IPS-15b (cell line): ENCODE measurements around the gene FAS.

ENCODE experiments used
- H3K27me3 ChIP-seq: one replicate; pipeline ENCODE4 v1.6.1; 2013; ENCODE audit warnings: low read length; ENCODE audit not compliant: control insufficient read depth, insufficient read depth
- H3K36me3 ChIP-seq: one replicate; pipeline ENCODE4 v1.6.1; 2013; ENCODE audit warnings: low read length; ENCODE audit not compliant: control insufficient read depth, insufficient read depth
- H3K4me1 ChIP-seq: one replicate; pipeline ENCODE4 v1.6.1; 2013; ENCODE audit warnings: mild to moderate bottlenecking, low read length; ENCODE audit not compliant: control insufficient read depth, insufficient read depth
- H3K4me3 ChIP-seq: one replicate; pipeline ENCODE4 v1.5.1; 2013; ENCODE audit warnings: low read depth, low read length
- H3K9ac ChIP-seq: one replicate; pipeline ENCODE4 v1.6.1; 2013; ENCODE audit warnings: low read depth, mild to moderate bottlenecking, low read length
- H3K9me3 ChIP-seq: one replicate; pipeline ENCODE4 v1.6.1; 2013; ENCODE audit warnings: mild to moderate bottlenecking, low read length; ENCODE audit not compliant: control insufficient read depth, insufficient read depth

FAS gene

DNA sequence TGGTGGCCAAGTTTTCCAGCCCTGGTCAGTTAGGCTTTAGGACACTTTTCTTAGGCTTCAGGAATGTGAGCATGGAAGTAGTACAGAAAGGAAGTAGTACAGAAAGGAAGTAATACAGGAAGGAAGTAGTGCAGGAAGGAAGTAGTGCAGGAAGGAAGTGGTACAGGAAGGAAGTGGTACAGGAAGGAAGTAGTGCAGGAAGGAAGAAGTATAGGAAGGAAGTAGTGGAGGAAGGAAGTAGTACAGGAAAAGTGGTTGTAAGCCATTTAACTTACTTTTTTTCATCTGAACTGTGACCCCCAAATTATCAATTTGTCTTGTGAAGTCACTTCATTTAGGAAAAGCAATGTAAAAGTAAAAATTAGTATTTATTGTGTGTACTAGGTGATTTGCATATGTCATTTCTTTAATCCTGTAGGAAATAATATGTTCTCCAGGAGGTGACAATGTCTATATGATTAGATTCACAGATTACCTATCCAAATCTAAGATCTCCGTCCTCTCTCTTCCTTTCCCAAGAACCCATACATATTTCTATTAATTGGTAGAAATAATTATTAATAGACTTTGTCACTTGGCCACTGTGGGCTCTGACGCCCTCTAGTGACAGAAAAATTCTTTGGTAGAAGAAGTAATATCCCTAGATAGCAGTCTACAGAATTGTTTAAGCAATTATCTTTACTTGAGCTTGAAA lies 3.9 kb upstream of the FAS start:
- Histone ChIP-seq H3K9me3 (no peaks in the 10 kb centered on the region), H3K27me3 (peaks cover 20% of the 10 kb centered on the region), H3K36me3 (no peaks in the 10 kb centered on the region), H3K4me3 (no peak overlapping the region), H3K9ac (no peak overlapping the region), H3K4me1 (no peaks in the 10 kb centered on the region)

- no peaks in the 10 kb centered on the region for H3K36me3 ChIP-seq
- H3K27me3 ChIP-seq = peaks cover 20% of the 10 kb centered on the region
- no peak overlapping the region for H3K4me3 ChIP-seq
- H3K4me1 ChIP-seq = no peaks in the 10 kb centered on the region
- H3K9ac ChIP-seq = no peak overlapping the region
- H3K9me3 ChIP-seq = no peaks in the 10 kb centered on the region
Observed at GRCh38 chr10:88987243-88987725, 3.3 kb upstream of the FAS start.

- H3K27me3 ChIP-seq = peaks cover 20% of the 10 kb centered on the region
- no peaks in the 10 kb centered on the region for H3K9me3 ChIP-seq
- no peaks in the 10 kb centered on the region for H3K36me3 ChIP-seq
- no peak overlapping the region for H3K9ac ChIP-seq
- no peaks in the 10 kb centered on the region for H3K4me1 ChIP-seq
- no peak overlapping the region for H3K4me3 ChIP-seq
Observed at GRCh38 chr10:88987840-88988239, 2.8 kb upstream of the FAS start.

DNA sequence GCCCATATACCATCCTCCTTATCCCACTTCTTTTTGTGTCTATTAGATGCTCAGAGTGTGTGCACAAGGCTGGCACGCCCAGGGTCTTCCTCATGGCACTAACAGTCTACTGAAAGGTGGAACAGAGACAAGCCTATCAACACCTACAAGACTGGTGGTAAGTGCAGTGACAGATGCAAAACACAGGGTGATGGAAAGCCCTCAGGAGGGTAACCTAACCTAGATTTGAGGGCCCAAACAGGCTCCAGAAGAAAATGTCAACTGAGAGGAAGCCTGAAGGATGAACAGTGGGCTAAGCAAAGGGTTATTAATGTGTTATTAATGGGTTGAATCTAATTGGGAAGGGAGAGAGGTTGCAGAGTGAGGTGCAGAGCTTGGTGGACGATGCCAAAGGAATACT lies 1.2 kb upstream of the FAS start:
- Histone ChIP-seq H3K9ac (no peak overlapping the region), H3K4me1 (peaks cover 7% of the 10 kb centered on the region), H3K9me3 (no peaks in the 10 kb centered on the region), H3K4me3 (no peak overlapping the region), H3K27me3 (peaks cover 20% of the 10 kb centered on the region), H3K36me3 (no peaks in the 10 kb centered on the region)

GRCh38 chr10:88989824-88990383 lies 694 bp upstream of the FAS start:
- peak overlapping the region; percentile 82 for H3K4me3 ChIP-seq
- H3K36me3 ChIP-seq = no peaks in the 10 kb centered on the region
- H3K9me3 ChIP-seq = no peaks in the 10 kb centered on the region
- H3K27me3 ChIP-seq = peaks cover 20% of the 10 kb centered on the region
- peak overlapping the region; percentile 77 for H3K9ac ChIP-seq
- peaks cover 7% of the 10 kb centered on the region for H3K4me1 ChIP-seq

DNA sequence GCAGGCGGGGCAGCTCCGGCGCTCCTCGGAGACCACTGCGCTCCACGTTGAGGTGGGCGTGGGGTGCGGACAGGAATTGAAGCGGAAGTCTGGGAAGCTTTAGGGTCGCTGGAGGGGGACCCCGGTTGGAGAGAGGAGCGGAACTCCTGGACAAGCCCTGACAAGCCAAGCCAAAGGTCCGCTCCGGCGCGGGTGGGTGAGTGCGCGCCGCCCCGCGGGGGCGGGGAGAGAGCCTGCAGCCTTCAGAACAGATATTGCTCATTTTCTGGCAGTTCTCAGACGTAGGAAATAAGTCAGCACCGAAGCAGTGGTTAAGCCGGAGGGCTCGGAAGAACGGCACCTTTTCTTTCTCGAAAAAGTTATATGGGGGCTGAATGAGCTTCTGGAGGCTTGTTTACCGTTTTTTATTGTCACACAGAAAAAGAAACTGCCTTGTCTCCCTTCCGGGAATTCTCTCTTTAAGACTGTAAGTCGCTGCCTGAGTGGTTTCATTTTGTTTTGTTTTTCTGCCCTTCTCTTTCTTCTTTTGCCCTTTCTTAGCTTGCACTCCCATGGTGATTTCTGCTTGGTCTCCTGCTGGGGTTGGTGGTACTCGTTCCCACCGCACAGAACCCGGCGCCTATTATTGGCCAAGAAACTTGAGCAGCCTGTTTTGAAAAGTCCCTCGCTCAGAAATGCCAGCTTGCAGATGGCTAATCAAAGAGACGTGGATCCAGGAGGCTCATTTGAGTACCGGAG lies 732 bp downstream of the FAS start:
- H3K27me3 ChIP-seq = peaks cover 20% of the 10 kb centered on the region
- H3K4me3 ChIP-seq = peak overlapping the region; percentile 82
- no peaks in the 10 kb centered on the region for H3K36me3 ChIP-seq
- H3K9ac ChIP-seq = peak overlapping the region; percentile 77
- H3K4me1 ChIP-seq = peaks cover 7% of the 10 kb centered on the region
- H3K9me3 ChIP-seq = no peaks in the 10 kb centered on the region

- H3K36me3 ChIP-seq = no peaks in the 10 kb centered on the region
- H3K9ac ChIP-seq = no peak overlapping the region
- H3K9me3 ChIP-seq = no peaks in the 10 kb centered on the region
- peak overlapping the region; percentile 82 for H3K4me3 ChIP-seq
- H3K4me1 ChIP-seq = peaks cover 7% of the 10 kb centered on the region
- peaks cover 20% of the 10 kb centered on the region for H3K27me3 ChIP-seq
Observed at GRCh38 chr10:88991899-88992320, 1.3 kb downstream of the FAS start.

DNA sequence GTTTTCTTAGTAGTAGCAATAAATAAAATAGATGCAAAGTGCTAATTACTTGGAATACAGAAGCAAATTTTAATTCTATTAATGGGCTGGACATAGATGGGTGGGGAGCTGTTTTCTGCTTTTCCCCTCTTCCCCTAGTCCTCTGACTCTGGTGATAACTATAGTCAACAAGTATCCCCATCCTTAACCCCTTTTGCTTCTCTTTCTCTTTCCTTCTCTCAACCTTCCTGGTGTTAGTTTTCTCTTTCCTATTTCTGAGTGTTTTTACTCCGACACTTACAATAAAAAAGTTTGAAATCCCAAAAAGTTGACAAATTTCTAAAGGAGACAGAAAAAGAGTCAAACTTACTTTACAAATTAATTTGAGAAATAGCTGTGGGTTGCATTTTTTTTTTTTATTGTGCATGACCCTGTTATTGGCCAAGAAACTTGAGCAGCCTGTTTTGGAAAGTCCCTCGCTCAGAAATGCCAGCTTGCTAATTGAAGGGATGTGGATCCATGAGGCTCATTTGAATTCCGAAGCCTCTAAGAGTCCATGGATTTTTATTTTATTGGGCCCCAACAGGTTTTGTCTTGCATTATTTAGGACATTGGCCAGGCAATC lies 2.4 kb downstream of the FAS start:
- Histone ChIP-seq H3K9ac (no peak overlapping the region), H3K4me1 (peaks cover 7% of the 10 kb centered on the region), H3K4me3 (no peak overlapping the region), H3K27me3 (peaks cover 20% of the 10 kb centered on the region), H3K9me3 (no peaks in the 10 kb centered on the region), H3K36me3 (no peaks in the 10 kb centered on the region)

- Histone ChIP-seq H3K4me3 (no peak overlapping the region), H3K27me3 (peaks cover 17% of the 10 kb centered on the region), H3K9me3 (no peaks in the 10 kb centered on the region), H3K4me1 (peaks cover 7% of the 10 kb centered on the region), H3K36me3 (no peaks in the 10 kb centered on the region), H3K9ac (no peak overlapping the region)
Observed at GRCh38 chr10:88994019-88994418, 3.4 kb downstream of the FAS start.

- Histone ChIP-seq H3K4me3 (no peak overlapping the region), H3K4me1 (peaks cover 7% of the 10 kb centered on the region), H3K36me3 (no peaks in the 10 kb centered on the region), H3K27me3 (peaks cover 5% of the 10 kb centered on the region), H3K9me3 (no peaks in the 10 kb centered on the region), H3K9ac (no peak overlapping the region)
Observed at GRCh38 chr10:88995156-88995876, 4.7 kb downstream of the FAS start.

GRCh38 chr10:88996927-88997326 lies 6.3 kb downstream of the FAS start:
- Histone ChIP-seq H3K27me3 (no peaks in the 10 kb centered on the region), H3K9me3 (no peaks in the 10 kb centered on the region), H3K36me3 (no peaks in the 10 kb centered on the region), H3K4me1 (peaks cover 7% of the 10 kb centered on the region), H3K9ac (no peak overlapping the region), H3K4me3 (no peak overlapping the region)
